ENCODE measurements around the gene TRAPPC2. TPM values are rescaled to one million over a fixed set of nuclear protein-coding genes. Genes with fewer than 3 reads are reported as not detected.

TRAPPC2 gene
- total and polyA plus RNA-seq, 4 donors = 3.1 to 12.3 (median 8.8) TPM

DNA sequence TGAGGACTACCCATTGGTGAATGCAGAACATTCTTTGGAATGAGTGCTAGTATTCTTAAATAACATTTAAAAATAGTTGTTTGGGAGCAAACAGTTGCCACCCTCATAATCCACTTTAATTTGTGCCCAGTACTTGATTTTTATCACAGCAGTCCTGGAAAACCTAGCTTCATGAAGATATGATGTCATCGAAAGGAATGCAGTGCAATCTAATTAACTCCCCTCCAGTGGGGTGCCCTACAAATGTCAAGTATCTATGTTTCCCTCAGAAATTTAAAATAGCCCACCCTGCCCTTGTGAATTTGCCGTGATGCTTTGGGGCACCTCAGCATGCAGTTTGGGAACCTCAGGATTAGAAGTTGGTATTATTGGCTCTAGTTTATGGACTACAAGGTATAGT lies 40.1 kb downstream of the TRAPPC2 start (continued):
- TF ChIP-seq, protein P1, sequence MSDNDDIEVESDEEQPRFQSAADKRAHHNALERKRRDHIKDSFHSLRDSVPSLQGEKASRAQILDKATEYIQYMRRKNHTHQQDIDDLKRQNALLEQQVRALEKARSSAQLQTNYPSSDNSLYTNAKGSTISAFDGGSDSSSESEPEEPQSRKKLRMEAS (IDR thresholded peaks at IDR 0.05) = no peak

DNA sequence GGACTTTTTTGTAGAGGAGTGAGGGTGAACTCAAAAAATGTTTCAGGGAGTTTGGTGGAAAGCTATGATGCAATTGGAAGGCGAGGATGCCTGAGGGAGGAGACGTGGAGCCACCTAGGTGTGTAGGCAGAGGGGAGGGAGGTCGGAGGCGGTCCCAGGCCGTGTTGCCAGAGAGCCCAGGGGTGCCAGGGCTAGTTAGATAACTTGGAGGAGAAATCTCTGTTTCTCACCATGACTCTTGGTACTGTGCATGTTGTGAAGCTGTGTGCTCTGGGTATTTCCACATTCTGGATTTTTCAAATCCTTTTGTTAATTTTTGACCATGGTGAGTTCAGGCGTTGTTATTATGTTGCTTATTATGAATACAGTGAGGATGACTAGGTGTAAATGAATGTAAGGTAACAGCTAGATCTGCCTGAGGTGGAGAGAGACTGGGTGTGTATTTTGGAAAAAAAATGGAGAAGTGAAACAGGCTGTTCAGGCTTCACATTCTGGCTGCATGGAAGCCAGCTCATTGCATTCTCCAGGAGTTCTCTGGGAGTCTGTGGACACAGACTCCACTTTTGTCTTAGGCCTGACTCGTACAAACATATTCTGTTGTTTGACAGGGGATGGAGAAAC lies 41.0 kb downstream of the TRAPPC2 start:
- no peak for DNase-seq (ENCODE audit: low spot score)
- Histone ChIP-seq H3K27me3 (ENCODE audit: control insufficient read depth in 4 of 4, insufficient read depth in 4 of 4, low read length in 3 of 4) (no peaks in the 10 kb centered on the region), H3K9me3 (ENCODE audit: control insufficient read depth in 4 of 4, low read length in 3 of 4) (no peaks in the 10 kb centered on the region), H3K4me3 (ENCODE audit: low read depth in 1 of 3, low read length in 3 of 3) (no peak overlapping the region), H3K9ac (ENCODE audit: low read depth in 1 of 2, low read length in 2 of 2) (no peak overlapping the region), H3K36me3 (ENCODE audit: control insufficient read depth in 4 of 4, insufficient read depth in 3 of 4, low read depth in 1 of 4, low read length in 3 of 4) (no peaks in the 10 kb centered on the region), H3K4me1 (ENCODE audit: control insufficient read depth in 4 of 4, insufficient read depth in 4 of 4, low read length in 3 of 4) (peaks cover 7 to 19% (median 13%) of the 10 kb centered on the region in 4 donors), H3K27ac (ENCODE audit: low read depth in 1 of 2, low read length in 2 of 2) (no peak overlapping the region)
- TF ChIP-seq RAD21 (IDR thresholded peaks at IDR 0.05) = no peak
- no peak for TF ChIP-seq HNF4G (IDR thresholded peaks at IDR 0.05)
- TF ChIP-seq, protein P2, sequence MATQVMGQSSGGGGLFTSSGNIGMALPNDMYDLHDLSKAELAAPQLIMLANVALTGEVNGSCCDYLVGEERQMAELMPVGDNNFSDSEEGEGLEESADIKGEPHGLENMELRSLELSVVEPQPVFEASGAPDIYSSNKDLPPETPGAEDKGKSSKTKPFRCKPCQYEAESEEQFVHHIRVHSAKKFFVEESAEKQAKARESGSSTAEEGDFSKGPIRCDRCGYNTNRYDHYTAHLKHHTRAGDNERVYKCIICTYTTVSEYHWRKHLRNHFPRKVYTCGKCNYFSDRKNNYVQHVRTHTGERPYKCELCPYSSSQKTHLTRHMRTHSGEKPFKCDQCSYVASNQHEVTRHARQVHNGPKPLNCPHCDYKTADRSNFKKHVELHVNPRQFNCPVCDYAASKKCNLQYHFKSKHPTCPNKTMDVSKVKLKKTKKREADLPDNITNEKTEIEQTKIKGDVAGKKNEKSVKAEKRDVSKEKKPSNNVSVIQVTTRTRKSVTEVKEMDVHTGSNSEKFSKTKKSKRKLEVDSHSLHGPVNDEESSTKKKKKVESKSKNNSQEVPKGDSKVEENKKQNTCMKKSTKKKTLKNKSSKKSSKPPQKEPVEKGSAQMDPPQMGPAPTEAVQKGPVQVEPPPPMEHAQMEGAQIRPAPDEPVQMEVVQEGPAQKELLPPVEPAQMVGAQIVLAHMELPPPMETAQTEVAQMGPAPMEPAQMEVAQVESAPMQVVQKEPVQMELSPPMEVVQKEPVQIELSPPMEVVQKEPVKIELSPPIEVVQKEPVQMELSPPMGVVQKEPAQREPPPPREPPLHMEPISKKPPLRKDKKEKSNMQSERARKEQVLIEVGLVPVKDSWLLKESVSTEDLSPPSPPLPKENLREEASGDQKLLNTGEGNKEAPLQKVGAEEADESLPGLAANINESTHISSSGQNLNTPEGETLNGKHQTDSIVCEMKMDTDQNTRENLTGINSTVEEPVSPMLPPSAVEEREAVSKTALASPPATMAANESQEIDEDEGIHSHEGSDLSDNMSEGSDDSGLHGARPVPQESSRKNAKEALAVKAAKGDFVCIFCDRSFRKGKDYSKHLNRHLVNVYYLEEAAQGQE (IDR thresholded peaks at IDR 0.05) = no peak
- TF ChIP-seq EGR1 (IDR thresholded peaks at IDR 0.05; ENCODE audit: low read depth in 2 of 2) = no peak
- TF ChIP-seq YY1 (IDR thresholded peaks at IDR 0.05) = no peak
- WGBS = 55% methylated on average over 7 of the region's 7 CpGs

DNA sequence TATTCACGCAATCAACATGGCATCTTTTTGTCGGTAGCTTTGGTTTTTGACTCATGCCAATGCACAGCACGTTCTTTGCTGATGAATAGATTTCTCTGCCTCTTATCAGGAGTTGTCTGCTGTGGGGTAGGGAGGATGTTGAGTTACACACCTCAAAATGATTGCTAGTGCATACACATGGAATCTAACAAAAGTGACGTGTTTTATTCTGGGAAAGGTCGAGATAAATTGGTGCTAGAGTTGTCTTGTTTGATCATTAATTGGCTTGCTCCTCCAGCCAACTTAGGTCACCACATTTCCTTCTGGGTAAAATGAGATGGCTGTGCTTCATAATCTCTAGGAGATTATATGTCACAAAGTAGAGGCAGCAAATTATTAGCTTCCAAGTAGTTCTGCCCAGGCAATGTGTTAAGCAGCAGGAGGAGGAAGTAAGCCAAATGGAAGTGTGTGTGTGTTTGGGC lies 41.6 kb downstream of the TRAPPC2 start:
- TF ChIP-seq, protein P3, sequence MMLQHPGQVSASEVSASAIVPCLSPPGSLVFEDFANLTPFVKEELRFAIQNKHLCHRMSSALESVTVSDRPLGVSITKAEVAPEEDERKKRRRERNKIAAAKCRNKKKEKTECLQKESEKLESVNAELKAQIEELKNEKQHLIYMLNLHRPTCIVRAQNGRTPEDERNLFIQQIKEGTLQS (IDR thresholded peaks at IDR 0.05) = no peak
- TF ChIP-seq YY1 (IDR thresholded peaks at IDR 0.05) (no peak), HNF4G (IDR thresholded peaks at IDR 0.05) (no peak), JUND (IDR thresholded peaks at IDR 0.05) (no peak), GABPA (IDR thresholded peaks at IDR 0.05 in 1 of 2, conservative IDR thresholded peaks at IDR 0.05 in 1 of 2) (no peak), EGR1 (IDR thresholded peaks at IDR 0.05; ENCODE audit: low read depth in 2 of 2) (no peak), SP1 (IDR thresholded peaks at IDR 0.05) (no peak), HNF4A (conservative IDR thresholded peaks at IDR 0.05) (no peak), FOXA2 (IDR thresholded peaks at IDR 0.05) (no peak), NR2F2 (IDR thresholded peaks at IDR 0.05) (no peak), FOXA1 (IDR thresholded peaks at IDR 0.05) (no peak), RAD21 (IDR thresholded peaks at IDR 0.05) (no peak), RXRA (IDR thresholded peaks at IDR 0.05) (no peak), TAF1 (conservative IDR thresholded peaks at IDR 0.05) (no peak)
- TF ChIP-seq, protein P4, sequence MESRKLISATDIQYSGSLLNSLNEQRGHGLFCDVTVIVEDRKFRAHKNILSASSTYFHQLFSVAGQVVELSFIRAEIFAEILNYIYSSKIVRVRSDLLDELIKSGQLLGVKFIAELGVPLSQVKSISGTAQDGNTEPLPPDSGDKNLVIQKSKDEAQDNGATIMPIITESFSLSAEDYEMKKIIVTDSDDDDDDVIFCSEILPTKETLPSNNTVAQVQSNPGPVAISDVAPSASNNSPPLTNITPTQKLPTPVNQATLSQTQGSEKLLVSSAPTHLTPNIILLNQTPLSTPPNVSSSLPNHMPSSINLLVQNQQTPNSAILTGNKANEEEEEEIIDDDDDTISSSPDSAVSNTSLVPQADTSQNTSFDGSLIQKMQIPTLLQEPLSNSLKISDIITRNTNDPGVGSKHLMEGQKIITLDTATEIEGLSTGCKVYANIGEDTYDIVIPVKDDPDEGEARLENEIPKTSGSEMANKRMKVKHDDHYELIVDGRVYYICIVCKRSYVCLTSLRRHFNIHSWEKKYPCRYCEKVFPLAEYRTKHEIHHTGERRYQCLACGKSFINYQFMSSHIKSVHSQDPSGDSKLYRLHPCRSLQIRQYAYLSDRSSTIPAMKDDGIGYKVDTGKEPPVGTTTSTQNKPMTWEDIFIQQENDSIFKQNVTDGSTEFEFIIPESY (IDR thresholded peaks at IDR 0.05) = no peak
- TF ChIP-seq, protein P2 (IDR thresholded peaks at IDR 0.05) = no peak
- TF ChIP-seq, protein P5, sequence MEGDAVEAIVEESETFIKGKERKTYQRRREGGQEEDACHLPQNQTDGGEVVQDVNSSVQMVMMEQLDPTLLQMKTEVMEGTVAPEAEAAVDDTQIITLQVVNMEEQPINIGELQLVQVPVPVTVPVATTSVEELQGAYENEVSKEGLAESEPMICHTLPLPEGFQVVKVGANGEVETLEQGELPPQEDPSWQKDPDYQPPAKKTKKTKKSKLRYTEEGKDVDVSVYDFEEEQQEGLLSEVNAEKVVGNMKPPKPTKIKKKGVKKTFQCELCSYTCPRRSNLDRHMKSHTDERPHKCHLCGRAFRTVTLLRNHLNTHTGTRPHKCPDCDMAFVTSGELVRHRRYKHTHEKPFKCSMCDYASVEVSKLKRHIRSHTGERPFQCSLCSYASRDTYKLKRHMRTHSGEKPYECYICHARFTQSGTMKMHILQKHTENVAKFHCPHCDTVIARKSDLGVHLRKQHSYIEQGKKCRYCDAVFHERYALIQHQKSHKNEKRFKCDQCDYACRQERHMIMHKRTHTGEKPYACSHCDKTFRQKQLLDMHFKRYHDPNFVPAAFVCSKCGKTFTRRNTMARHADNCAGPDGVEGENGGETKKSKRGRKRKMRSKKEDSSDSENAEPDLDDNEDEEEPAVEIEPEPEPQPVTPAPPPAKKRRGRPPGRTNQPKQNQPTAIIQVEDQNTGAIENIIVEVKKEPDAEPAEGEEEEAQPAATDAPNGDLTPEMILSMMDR (IDR thresholded peaks at IDR 0.05; ENCODE audit: low read depth, low read length, missing input control) = no peak
- TF ChIP-seq, protein P1 (IDR thresholded peaks at IDR 0.05) = no peak
- Histone ChIP-seq H3K4me3 (ENCODE audit: low read depth in 1 of 3, low read length in 3 of 3) (no peak overlapping the region), H3K4me1 (ENCODE audit: control insufficient read depth in 4 of 4, insufficient read depth in 4 of 4, low read length in 3 of 4) (peaks cover 7 to 22% (median 14%) of the 10 kb centered on the region in 4 donors), H3K36me3 (ENCODE audit: control insufficient read depth in 4 of 4, insufficient read depth in 3 of 4, low read depth in 1 of 4, low read length in 3 of 4) (no peaks in the 10 kb centered on the region), H3K27me3 (ENCODE audit: control insufficient read depth in 4 of 4, insufficient read depth in 4 of 4, low read length in 3 of 4) (no peaks in the 10 kb centered on the region), H3K9ac (ENCODE audit: low read depth in 1 of 2, low read length in 2 of 2) (no peak overlapping the region), H3K27ac (ENCODE audit: low read depth in 1 of 2, low read length in 2 of 2) (no peak overlapping the region), H3K9me3 (ENCODE audit: control insufficient read depth in 4 of 4, low read length in 3 of 4) (no peaks in the 10 kb centered on the region)
- DNase-seq (ENCODE audit: low spot score) = no peak
- WGBS = 74% methylated on average over 5 of the region's 5 CpGs
